Loucy (cell line): ENCODE results near the gene CYLC2.

Source experiments
- H2AFZ ChIP-seq: fragments of 200-600 bp; sonication (generic); 2 replicates; pipeline ENCODE4 v1.6.0; 2016; ENCODE audit warnings: antibody characterized with exemption, mild to moderate bottlenecking, low read length, moderate library complexity
- H3F3A ChIP-seq: fragments of 200-600 bp; 2 replicates; pipeline ENCODE4 v1.6.0; 2016; ENCODE audit warnings: antibody characterized with exemption, low read depth, mild to moderate bottlenecking
- H3K27me3 ChIP-seq: fragments of 200-600 bp; sonication (generic); 2 replicates; pipeline ENCODE4 v1.6.1; 2014; ENCODE audit warnings: low read length, mild to moderate bottlenecking; ENCODE audit not compliant: insufficient read depth, poor library complexity, severe bottlenecking
- H3K36me3 ChIP-seq: fragments of 200-600 bp; sonication (generic); 2 replicates; pipeline ENCODE4 v1.6.1; 2016; ENCODE audit warnings: low read length; ENCODE audit not compliant: insufficient read depth
- H3K4me1 ChIP-seq: fragments of 200-600 bp; sonication (generic); 2 replicates; pipeline ENCODE4 v1.5.1; 2014; ENCODE audit warnings: low read length, mild to moderate bottlenecking; ENCODE audit not compliant: insufficient read depth, poor library complexity, severe bottlenecking
- H3K4me2 ChIP-seq: fragments of 200-600 bp; sonication (generic); 2 replicates; pipeline ENCODE4 v1.6.0; 2014; ENCODE audit warnings: antibody characterized with exemption, low read length, low read depth, mild to moderate bottlenecking; ENCODE audit not compliant: poor library complexity, severe bottlenecking
- H3K4me3 ChIP-seq: fragments of 200-600 bp; sonication (generic); 2 replicates; pipeline ENCODE4 v1.5.1; 2014; ENCODE audit warnings: low read length, mild to moderate bottlenecking, mixed read lengths; ENCODE audit not compliant: poor library complexity, severe bottlenecking
- H3K79me2 ChIP-seq: fragments of 200-600 bp; sonication (generic); 2 replicates; pipeline ENCODE4 v1.6.1; 2014; ENCODE audit warnings: low read length; ENCODE audit not compliant: insufficient read depth
- H3K9ac ChIP-seq: fragments of 200-600 bp; sonication (generic); 2 replicates; pipeline ENCODE4 v1.6.0; 2014; ENCODE audit warnings: mild to moderate bottlenecking, low read depth, low read length, moderate library complexity; ENCODE audit not compliant: poor library complexity, severe bottlenecking
- H3K9me2 ChIP-seq: fragments of 200-600 bp; sonication (generic); replicated peaks from 2 replicates; pipeline ENCODE4 v1.6.1; 2016; ENCODE audit warnings: low read depth, low read length, mixed read lengths
- H3K9me3 ChIP-seq: fragments of 200-600 bp; sonication (generic); 2 replicates; pipeline ENCODE4 v1.6.1; 2014; ENCODE audit warnings: mild to moderate bottlenecking, antibody characterized with exemption, low read length, low read depth; ENCODE audit not compliant: insufficient read depth
- H4K20me1 ChIP-seq: fragments of 200-600 bp; sonication (generic); 2 replicates; pipeline ENCODE4 v1.6.0; 2014; ENCODE audit warnings: antibody characterized with exemption, low read length, mild to moderate bottlenecking; ENCODE audit not compliant: insufficient read depth, poor library complexity, severe bottlenecking
- CTCF ChIP-seq: fragments of 200-600 bp; sonication (generic); conservative IDR thresholded peaks from 2 replicates; pipeline ENCODE4 v1.5.1; 2014; ENCODE audit warnings: mild to moderate bottlenecking, antibody characterized with exemption, low read length
- EZH2phosphoT487 ChIP-seq: fragments of 200-600 bp; IDR thresholded peaks from 2 replicates; pipeline ENCODE4 v1.6.1; 2018; ENCODE audit warnings: antibody characterized with exemption, mild to moderate bottlenecking, moderate library complexity, borderline replicate concordance

CYLC2 gene

GRCh38 chr9:102967979-102968378, 27.2 kb upstream of the CYLC2 start:
- no peaks in the 10 kb centered on the region for H3K79me2 ChIP-seq
- H3F3A ChIP-seq, result no peaks in the 10 kb centered on the region
- H3K27me3 ChIP-seq, result no peaks in the 10 kb centered on the region
- no peaks in the 10 kb centered on the region for H3K36me3 ChIP-seq
- H3K4me3 ChIP-seq, result no peak overlapping the region
- no peaks in the 10 kb centered on the region; the same call in 1 of the 2 replicates for H3K9me3 ChIP-seq
- H3K9ac ChIP-seq, result no peak overlapping the region
- no peak overlapping the region for H3K4me2 ChIP-seq
- no peak overlapping the region for H2AFZ ChIP-seq
- no peaks in the 10 kb centered on the region for H3K9me2 ChIP-seq
- no peak for TF ChIP-seq EZH2phosphoT487
- TF ChIP-seq CTCF, result no peak
- H3K4me1 ChIP-seq, result no peaks in the 10 kb centered on the region
- no peaks in the 10 kb centered on the region for H4K20me1 ChIP-seq

- H2AFZ ChIP-seq, result no peak overlapping the region
- no peaks in the 10 kb centered on the region for H4K20me1 ChIP-seq
- H3K4me3 ChIP-seq, result no peak overlapping the region
- no peaks in the 10 kb centered on the region for H3K79me2 ChIP-seq
- H3F3A ChIP-seq, result no peaks in the 10 kb centered on the region
- no peaks in the 10 kb centered on the region for H3K27me3 ChIP-seq
- no peak overlapping the region for H3K4me2 ChIP-seq
- no peaks in the 10 kb centered on the region for H3K9me2 ChIP-seq
- no peaks in the 10 kb centered on the region for H3K9me3 ChIP-seq
- H3K9ac ChIP-seq, result no peak overlapping the region
- TF ChIP-seq EZH2phosphoT487 (no peak), CTCF (no peak)
- H3K36me3 ChIP-seq, result no peaks in the 10 kb centered on the region
- H3K4me1 ChIP-seq, result no peaks in the 10 kb centered on the region
Observed at GRCh38 chr9:102972780-102973179, 22.4 kb upstream of the CYLC2 start.

GRCh38 chr9:102974530-102974929, 20.6 kb upstream of the CYLC2 start:
- H3K9ac ChIP-seq, result no peak overlapping the region
- no peaks in the 10 kb centered on the region for H3K9me2 ChIP-seq
- no peak overlapping the region for H3K4me2 ChIP-seq
- H3F3A ChIP-seq, result no peaks in the 10 kb centered on the region
- no peaks in the 10 kb centered on the region for H4K20me1 ChIP-seq
- TF ChIP-seq EZH2phosphoT487 (no peak), CTCF (no peak)
- no peaks in the 10 kb centered on the region for H3K27me3 ChIP-seq
- no peak overlapping the region for H3K4me3 ChIP-seq
- no peaks in the 10 kb centered on the region for H3K4me1 ChIP-seq
- H3K36me3 ChIP-seq, result no peaks in the 10 kb centered on the region
- no peaks in the 10 kb centered on the region for H3K9me3 ChIP-seq
- no peaks in the 10 kb centered on the region for H3K79me2 ChIP-seq
- no peak overlapping the region for H2AFZ ChIP-seq
